Fibroblast of skin of left biceps (primary cell): ENCODE results near the gene BPIFB6.
"Not testable (repeated sequence)": the region's sequence is repeated elsewhere in the genome, so short reads cannot be mapped to it uniquely, and the experiment has no call there.

Experiments used
- DNase-seq, 2 experiments: peaks; one replicate each; pipeline ENCODE4 v3.0.0-alpha.2; 2013; ENCODE audit warnings: low read depth in 2 of 2

The BPIFB6 gene

GRCh38 chr20:33027769-33028751 lies 3.4 kb upstream of the BPIFB6 start:
- DNase-seq: no peak

- no peak for DNase-seq
Measured at GRCh38 chr20:33028875-33029274, 2.6 kb upstream of the BPIFB6 start.

GRCh38 chr20:33030076-33030475 lies 1.4 kb upstream of the BPIFB6 start:
- no peak for DNase-seq

GRCh38 chr20:33030569-33030968 lies 879 bp upstream of the BPIFB6 start:
- no peak for DNase-seq

GRCh38 chr20:33032555-33032954 lies 1.1 kb downstream of the BPIFB6 start:
- DNase-seq: no peak

- no peak for DNase-seq
Measured at GRCh38 chr20:33033381-33033780, 1.9 kb downstream of the BPIFB6 start.

GRCh38 chr20:33034115-33034514 lies 2.7 kb downstream of the BPIFB6 start:
- DNase-seq: no peak

- DNase-seq: no peak
Measured at GRCh38 chr20:33034901-33035492, 3.5 kb downstream of the BPIFB6 start.

- no peak for DNase-seq
Measured at GRCh38 chr20:33037456-33037855, 6.0 kb downstream of the BPIFB6 start.

GRCh38 chr20:33038243-33038642 lies 6.8 kb downstream of the BPIFB6 start:
- no peak for DNase-seq

GRCh38 chr20:33042430-33042829 lies 11.0 kb downstream of the BPIFB6 start:
- no peak for DNase-seq

- no peak for DNase-seq
Measured at GRCh38 chr20:33042983-33043730, 11.7 kb downstream of the BPIFB6 start.

GRCh38 chr20:33043731-33044181 lies 12.3 kb downstream of the BPIFB6 start:
- DNase-seq: no peak

- not testable (repeated sequence) for DNase-seq
Measured at GRCh38 chr20:33045129-33045721, 13.8 kb downstream of the BPIFB6 start.

GRCh38 chr20:33046412-33046811 lies 15.0 kb downstream of the BPIFB6 start:
- DNase-seq: no peak

- no peak for DNase-seq
Measured at GRCh38 chr20:33051333-33051732, 19.9 kb downstream of the BPIFB6 start.

GRCh38 chr20:33053291-33054106 lies 22.1 kb downstream of the BPIFB6 start, which contains the start of gene BPIFB3:
Gene BPIFB3 (plus strand): TSS chr20:33053903. CDS start chr20:33055436, 1,533 bp downstream.
- DNase-seq: no peak

GRCh38 chr20:33054381-33054780 lies 22.9 kb downstream of the BPIFB6 start:
- no peak for DNase-seq

GRCh38 chr20:33054791-33055190 lies 23.3 kb downstream of the BPIFB6 start:
- DNase-seq: no peak

GRCh38 chr20:33059136-33059535 lies 27.7 kb downstream of the BPIFB6 start:
- DNase-seq: no peak
